GM23338 (cell line): ENCODE data around the gene OR2AG2. TPM values are rescaled to one million over a fixed set of nuclear protein-coding genes. Genes with fewer than 3 reads are reported as not detected.

Experiments
- ATAC-seq: fragments of 200-7000 bp; cut with Tn5 transposase; 3 replicates; pipeline ENCODE4 v1.9.1; 2020
- DNase-seq: peaks from one replicate; pipeline ENCODE4 v3.0.0-alpha.2; 2015; ENCODE audit warnings: low spot score
- H2AFZ ChIP-seq: fragments of 200-600 bp; sonication (generic); 2 replicates; pipeline ENCODE4 v1.8.0; 2016; ENCODE audit warnings: antibody characterized with exemption, mild to moderate bottlenecking, moderate library complexity
- H3F3A ChIP-seq: fragments of 200-600 bp; sonication (generic); replicated peaks from 2 replicates; pipeline ENCODE4 v1.8.0; 2017; ENCODE audit warnings: antibody characterized with exemption, mixed run types, low read depth
- H3K27ac ChIP-seq: fragments of 200-600 bp; sonication (generic); 2 replicates; pipeline ENCODE4 v1.6.1; 2016; ENCODE audit warnings: low read depth
- H3K27me3 ChIP-seq: fragments of 200-600 bp; sonication (generic); 2 replicates; pipeline ENCODE4 v1.8.0; 2016; ENCODE audit warnings: mild to moderate bottlenecking, mixed run types, moderate library complexity; ENCODE audit not compliant: insufficient read depth
- H3K36me3 ChIP-seq: fragments of 200-600 bp; sonication (generic); 2 replicates; pipeline ENCODE4 v1.8.0; 2016; ENCODE audit warnings: mild to moderate bottlenecking; ENCODE audit not compliant: insufficient read depth
- H3K4me1 ChIP-seq: fragments of 200-600 bp; sonication (generic); 2 replicates; pipeline ENCODE4 v1.8.0; 2016; ENCODE audit warnings: mild to moderate bottlenecking, moderate library complexity; ENCODE audit not compliant: insufficient read depth
- H3K4me2 ChIP-seq: fragments of 200-600 bp; sonication (generic); 2 replicates; pipeline ENCODE4 v1.7.1; 2017; ENCODE audit warnings: mixed run types
- H3K4me3 ChIP-seq: fragments of 200-600 bp; sonication (generic); 2 replicates; pipeline ENCODE4 v1.6.1; 2016; ENCODE audit warnings: mixed run types
- H3K79me2 ChIP-seq: fragments of 200-600 bp; sonication (generic); replicated peaks from 2 replicates; pipeline ENCODE4 v1.8.0; 2017; ENCODE audit warnings: mild to moderate bottlenecking; ENCODE audit not compliant: insufficient read depth
- H3K9me2 ChIP-seq: fragments of 200-600 bp; sonication (generic); 2 replicates; pipeline ENCODE4 v1.8.0; 2017; ENCODE audit not compliant: insufficient read depth
- H4K20me1 ChIP-seq: fragments of 200-600 bp; sonication (generic); replicated peaks from 2 replicates; pipeline ENCODE4 v1.8.0; 2017; ENCODE audit warnings: mild to moderate bottlenecking; ENCODE audit not compliant: insufficient read depth
- H3K27ac Mint-ChIP-seq: 2 replicates; pipeline ENCODE4 v1.8.0; 2020; ENCODE audit warnings: inconsistent platforms, mild to moderate bottlenecking, moderate library complexity, mixed read lengths
- H3K27me3 Mint-ChIP-seq: 3 replicates; pipeline ENCODE4 v1.8.0; 2022; ENCODE audit warnings: low read depth, mild to moderate bottlenecking, moderate library complexity, mixed read lengths, inconsistent platforms; ENCODE audit not compliant: insufficient read depth, poor library complexity
- H3K36me3 Mint-ChIP-seq: 3 replicates; pipeline ENCODE4 v1.8.0; 2021; ENCODE audit warnings: low read depth, mild to moderate bottlenecking, inconsistent platforms, moderate library complexity, mixed read lengths
- H3K4me1 Mint-ChIP-seq: 3 replicates; pipeline ENCODE4 v1.8.0; 2020; ENCODE audit warnings: mild to moderate bottlenecking, inconsistent platforms, mixed read lengths
- H3K4me3 Mint-ChIP-seq: 3 replicates; pipeline ENCODE4 v1.8.0; 2021; ENCODE audit warnings: moderate library complexity, mild to moderate bottlenecking, inconsistent platforms, mixed read lengths
- H3K9me3 Mint-ChIP-seq: 3 replicates; pipeline ENCODE4 v1.8.0; 2020; ENCODE audit warnings: moderate library complexity, mild to moderate bottlenecking, inconsistent platforms, mixed read lengths
- CREB1 ChIP-seq: fragments of 250-450 bp; sonication (Bioruptor Pico); IDR thresholded peaks from 2 replicates; pipeline ENCODE4 v1.5.0; 2020; ENCODE audit warnings: low read depth, mild to moderate bottlenecking, moderate library complexity
- NANOG ChIP-seq: IDR thresholded peaks from 2 replicates; pipeline ENCODE4 v1.6.1; 2016; ENCODE audit warnings: antibody characterized with exemption, borderline replicate concordance
- POLR2AphosphoS5 ChIP-seq: IDR thresholded peaks from 2 replicates; pipeline ENCODE4 v1.6.1; 2016; ENCODE audit warnings: antibody characterized with exemption, low read depth
- polyA plus RNA-seq: library from polyadenylated mRNA; unstranded; fragments of >200 nt; fragmentation: Nextera tagmentation; extraction: Ambion mirVana; gene quantifications from 2 replicates; pipeline ENCODE4 v1.2.1, GENCODE V29; 2016
- total RNA-seq: library from RNA; depleted of rRNA; stranded (reverse); fragments of >200 nt; shearing (Covaris generic); gene quantifications from 2 replicates; pipeline ENCODE4 v1.2.3, GENCODE V29; 2014
- TF ChIP-seq, protein P1 (sequence below): IDR thresholded peaks from one replicate; pipeline ENCODE4 v1.6.1; 2018; ENCODE audit warnings: antibody characterized with exemption; ENCODE audit not compliant: unreplicated experiment
- TF ChIP-seq, protein P2 (sequence below), 2 experiments: fragments of 200-600 bp in 1 of 2; sonication (generic) in 1 of 2; conservative IDR thresholded peaks; 2 replicates each; pipeline versions ENCODE4 v1.5.1 to v1.6.1; 2016 to 2017; ENCODE audit warnings: antibody characterized with exemption in 2 of 2, low read depth in 2 of 2, mild to moderate bottlenecking in 2 of 2, moderate library complexity in 1 of 2

The OR2AG2 gene
- total and polyA plus RNA-seq, 2 experiments from 2014 or later, result 0.11 to 0.45 TPM

GRCh38 chr11:6813656-6814055, 41.9 kb upstream of the OR2AG2 start:
- no peak overlapping the region for H3K27ac ChIP-seq
- H3K27me3 ChIP-seq, result no peaks in the 10 kb centered on the region
- Mint-ChIP-seq H3K27ac (no peak overlapping the region), H3K36me3 (peaks cover 7% of the 10 kb centered on the region), H3K4me3 (no peak overlapping the region), H3K27me3 (peaks cover 3% of the 10 kb centered on the region), H3K9me3 (peaks cover 9% of the 10 kb centered on the region; the same call in 2 of the 3 replicates), H3K4me1 (peaks cover 4% of the 10 kb centered on the region; the same call in 1 of the 3 replicates)
- no peaks in the 10 kb centered on the region for H3K4me1 ChIP-seq
- no peaks in the 10 kb centered on the region for H3K9me2 ChIP-seq
- H3K36me3 ChIP-seq, result no peaks in the 10 kb centered on the region
- H3F3A ChIP-seq, result no peaks in the 10 kb centered on the region
- peak; percentile 3 for DNase-seq
- no peak for ATAC-seq
- no peaks in the 10 kb centered on the region for H4K20me1 ChIP-seq
- no peak overlapping the region for H3K4me2 ChIP-seq
- no peak for TF ChIP-seq POLR2AphosphoS5
- TF ChIP-seq, protein P1, sequence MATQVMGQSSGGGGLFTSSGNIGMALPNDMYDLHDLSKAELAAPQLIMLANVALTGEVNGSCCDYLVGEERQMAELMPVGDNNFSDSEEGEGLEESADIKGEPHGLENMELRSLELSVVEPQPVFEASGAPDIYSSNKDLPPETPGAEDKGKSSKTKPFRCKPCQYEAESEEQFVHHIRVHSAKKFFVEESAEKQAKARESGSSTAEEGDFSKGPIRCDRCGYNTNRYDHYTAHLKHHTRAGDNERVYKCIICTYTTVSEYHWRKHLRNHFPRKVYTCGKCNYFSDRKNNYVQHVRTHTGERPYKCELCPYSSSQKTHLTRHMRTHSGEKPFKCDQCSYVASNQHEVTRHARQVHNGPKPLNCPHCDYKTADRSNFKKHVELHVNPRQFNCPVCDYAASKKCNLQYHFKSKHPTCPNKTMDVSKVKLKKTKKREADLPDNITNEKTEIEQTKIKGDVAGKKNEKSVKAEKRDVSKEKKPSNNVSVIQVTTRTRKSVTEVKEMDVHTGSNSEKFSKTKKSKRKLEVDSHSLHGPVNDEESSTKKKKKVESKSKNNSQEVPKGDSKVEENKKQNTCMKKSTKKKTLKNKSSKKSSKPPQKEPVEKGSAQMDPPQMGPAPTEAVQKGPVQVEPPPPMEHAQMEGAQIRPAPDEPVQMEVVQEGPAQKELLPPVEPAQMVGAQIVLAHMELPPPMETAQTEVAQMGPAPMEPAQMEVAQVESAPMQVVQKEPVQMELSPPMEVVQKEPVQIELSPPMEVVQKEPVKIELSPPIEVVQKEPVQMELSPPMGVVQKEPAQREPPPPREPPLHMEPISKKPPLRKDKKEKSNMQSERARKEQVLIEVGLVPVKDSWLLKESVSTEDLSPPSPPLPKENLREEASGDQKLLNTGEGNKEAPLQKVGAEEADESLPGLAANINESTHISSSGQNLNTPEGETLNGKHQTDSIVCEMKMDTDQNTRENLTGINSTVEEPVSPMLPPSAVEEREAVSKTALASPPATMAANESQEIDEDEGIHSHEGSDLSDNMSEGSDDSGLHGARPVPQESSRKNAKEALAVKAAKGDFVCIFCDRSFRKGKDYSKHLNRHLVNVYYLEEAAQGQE, result no peak
- TF ChIP-seq, protein P2, sequence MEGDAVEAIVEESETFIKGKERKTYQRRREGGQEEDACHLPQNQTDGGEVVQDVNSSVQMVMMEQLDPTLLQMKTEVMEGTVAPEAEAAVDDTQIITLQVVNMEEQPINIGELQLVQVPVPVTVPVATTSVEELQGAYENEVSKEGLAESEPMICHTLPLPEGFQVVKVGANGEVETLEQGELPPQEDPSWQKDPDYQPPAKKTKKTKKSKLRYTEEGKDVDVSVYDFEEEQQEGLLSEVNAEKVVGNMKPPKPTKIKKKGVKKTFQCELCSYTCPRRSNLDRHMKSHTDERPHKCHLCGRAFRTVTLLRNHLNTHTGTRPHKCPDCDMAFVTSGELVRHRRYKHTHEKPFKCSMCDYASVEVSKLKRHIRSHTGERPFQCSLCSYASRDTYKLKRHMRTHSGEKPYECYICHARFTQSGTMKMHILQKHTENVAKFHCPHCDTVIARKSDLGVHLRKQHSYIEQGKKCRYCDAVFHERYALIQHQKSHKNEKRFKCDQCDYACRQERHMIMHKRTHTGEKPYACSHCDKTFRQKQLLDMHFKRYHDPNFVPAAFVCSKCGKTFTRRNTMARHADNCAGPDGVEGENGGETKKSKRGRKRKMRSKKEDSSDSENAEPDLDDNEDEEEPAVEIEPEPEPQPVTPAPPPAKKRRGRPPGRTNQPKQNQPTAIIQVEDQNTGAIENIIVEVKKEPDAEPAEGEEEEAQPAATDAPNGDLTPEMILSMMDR (conservative IDR thresholded peaks at IDR 0.05; ENCODE audit: low read depth in 2 of 2), result no peak
- H3K79me2 ChIP-seq, result no peaks in the 10 kb centered on the region
- H2AFZ ChIP-seq, result no peak overlapping the region
- no peak overlapping the region for H3K4me3 ChIP-seq

DNA sequence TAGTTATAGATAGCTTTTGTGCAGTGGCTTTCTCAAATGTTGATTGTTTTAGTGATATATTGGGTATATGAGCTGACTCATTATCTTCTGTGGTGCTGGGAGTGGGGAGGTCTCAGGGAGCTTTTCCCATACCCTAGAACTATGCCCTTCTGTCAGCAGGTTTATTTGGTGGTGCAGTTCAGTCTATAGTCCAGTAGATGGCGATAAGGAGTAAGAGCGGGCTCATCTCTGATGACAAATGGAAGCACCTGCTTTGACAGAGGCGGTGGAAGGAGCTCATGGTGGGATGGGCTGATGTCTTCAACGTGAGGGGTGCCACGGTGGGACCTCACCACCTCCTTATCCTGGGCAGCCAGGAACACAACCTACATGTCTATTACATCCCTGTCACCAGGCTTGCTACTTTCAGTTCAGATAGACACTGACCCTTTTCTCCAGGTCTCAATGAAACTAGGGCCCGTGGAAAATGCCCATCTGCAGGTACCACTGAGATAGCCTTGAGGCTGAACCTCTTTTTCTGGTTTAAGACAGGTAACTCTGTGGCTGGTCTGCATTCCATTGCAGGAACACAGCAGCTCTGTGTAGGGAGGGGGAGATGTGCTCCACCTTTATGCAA, 40.7 kb upstream of the OR2AG2 start:
- Histone ChIP-seq H3K4me3 (no peak overlapping the region), H3K27me3 (no peaks in the 10 kb centered on the region), H3K4me2 (no peak overlapping the region), H4K20me1 (no peaks in the 10 kb centered on the region), H2AFZ (no peak overlapping the region), H3K4me1 (no peaks in the 10 kb centered on the region), H3K79me2 (no peaks in the 10 kb centered on the region), H3K9me2 (no peaks in the 10 kb centered on the region), H3F3A (no peaks in the 10 kb centered on the region), H3K27ac (no peak overlapping the region), H3K36me3 (no peaks in the 10 kb centered on the region)
- no peak overlapping the region for H3K4me3 Mint-ChIP-seq
- peak overlapping the region; percentile 42; the same call in 1 of the 2 replicates for H3K27ac Mint-ChIP-seq
- TF ChIP-seq CREB1 (CRISPR knock-in tag) (peak; percentile 30; the same call in 1 of the 2 replicates), POLR2AphosphoS5 (no peak), NANOG (no peak)
- TF ChIP-seq, protein P2 (conservative IDR thresholded peaks at IDR 0.05; ENCODE audit: low read depth in 2 of 2), result peak; percentile 89 to 91
- ATAC-seq, result peak; percentile 94
- DNase-seq, result peak; percentile 77
- H3K4me1 Mint-ChIP-seq, result peaks cover 3% of the 10 kb centered on the region; the same call in 1 of the 3 replicates
- peaks cover under 1% of the 10 kb centered on the region; the same call in 2 of the 3 replicates for H3K36me3 Mint-ChIP-seq
- H3K9me3 Mint-ChIP-seq, result peaks cover under 1% of the 10 kb centered on the region; the same call in 1 of the 3 replicates
- H3K27me3 Mint-ChIP-seq, result peaks cover 3% of the 10 kb centered on the region
